OCI-LY3 (cell line): ENCODE results near the gene BID.

Experiments used
- EZH2phosphoT487 ChIP-seq: fragments of 200-600 bp; shearing (Covaris generic); IDR thresholded peaks from 2 replicates; pipeline ENCODE4 v1.6.1; 2018; ENCODE audit warnings: antibody characterized with exemption, mixed run types, low read depth
- TF ChIP-seq, protein P1 (sequence below): fragments of 200-600, 300-600 bp; sonication (generic); IDR thresholded peaks from 2 replicates; pipeline ENCODE4 v1.5.1; 2014; ENCODE audit warnings: antibody characterized with exemption, low read length, low read depth

DNA sequence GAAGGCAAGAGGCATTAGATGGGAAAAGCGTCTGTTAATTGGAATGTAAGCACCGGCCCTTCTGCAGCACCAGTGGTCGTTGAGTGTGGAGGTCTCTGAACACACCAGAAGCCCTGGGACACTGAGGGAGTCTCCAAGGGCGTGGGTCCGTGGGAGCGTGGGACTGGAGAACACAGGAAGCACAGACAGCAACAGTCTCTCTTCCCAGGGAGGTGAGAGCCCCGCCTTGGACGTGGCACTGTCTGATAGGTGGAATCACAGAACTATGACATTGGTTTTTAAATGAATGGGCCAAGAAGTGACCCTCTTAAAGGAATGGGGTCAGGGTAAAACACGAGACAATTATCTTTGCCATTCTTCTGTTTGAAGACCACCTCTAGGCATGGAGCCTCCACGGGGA, 28.1 kb upstream of the BID start:
- TF ChIP-seq, protein P1, sequence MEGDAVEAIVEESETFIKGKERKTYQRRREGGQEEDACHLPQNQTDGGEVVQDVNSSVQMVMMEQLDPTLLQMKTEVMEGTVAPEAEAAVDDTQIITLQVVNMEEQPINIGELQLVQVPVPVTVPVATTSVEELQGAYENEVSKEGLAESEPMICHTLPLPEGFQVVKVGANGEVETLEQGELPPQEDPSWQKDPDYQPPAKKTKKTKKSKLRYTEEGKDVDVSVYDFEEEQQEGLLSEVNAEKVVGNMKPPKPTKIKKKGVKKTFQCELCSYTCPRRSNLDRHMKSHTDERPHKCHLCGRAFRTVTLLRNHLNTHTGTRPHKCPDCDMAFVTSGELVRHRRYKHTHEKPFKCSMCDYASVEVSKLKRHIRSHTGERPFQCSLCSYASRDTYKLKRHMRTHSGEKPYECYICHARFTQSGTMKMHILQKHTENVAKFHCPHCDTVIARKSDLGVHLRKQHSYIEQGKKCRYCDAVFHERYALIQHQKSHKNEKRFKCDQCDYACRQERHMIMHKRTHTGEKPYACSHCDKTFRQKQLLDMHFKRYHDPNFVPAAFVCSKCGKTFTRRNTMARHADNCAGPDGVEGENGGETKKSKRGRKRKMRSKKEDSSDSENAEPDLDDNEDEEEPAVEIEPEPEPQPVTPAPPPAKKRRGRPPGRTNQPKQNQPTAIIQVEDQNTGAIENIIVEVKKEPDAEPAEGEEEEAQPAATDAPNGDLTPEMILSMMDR, result no peak
- TF ChIP-seq EZH2phosphoT487, result no peak
